Lower leg skin (tissue), 4 donors: ENCODE results near the gene SLC12A4. TPM values are rescaled to one million over a fixed set of nuclear protein-coding genes. Genes with fewer than 3 reads are reported as not detected.

Source experiments
- DNase-seq, 2 donors: peaks; one replicate each; pipeline ENCODE4 v3.0.0-alpha.2; 2019; ENCODE audit warnings: low spot score in 2 of 2
- H3K4me3 ChIP-seq: fragments of 200-600 bp; sonication (generic); 2 replicates; pipeline ENCODE4 v1.5.1; 2017; ENCODE audit warnings: mild to moderate bottlenecking, low read depth; ENCODE audit not compliant: poor library complexity, severe bottlenecking
- POLR2A ChIP-seq, 2 donors: fragments of 450-650 bp; IDR thresholded peaks; one replicate each; pipeline ENCODE4 v1.6.1; 2016 to 2017; ENCODE audit warnings: antibody characterized with exemption in 2 of 2, mild to moderate bottlenecking in 1 of 2, moderate library complexity in 1 of 2
- WGBS, 2 donors: methylation state at CpG; one replicate each; pipeline ENCODE4 v1.1.5; 2018; 5-methylcytosine and 5-hydroxymethylcytosine counted together
- intact Hi-C: fragments of 100-400 bp; cut with DNase I; formaldehyde crosslinking; loops from one replicate; pipeline ENCODE4 v1.15.0; 2023; ENCODE audit warnings: low total_unique reads
- total RNA-seq, 4 donors: library from RNA; depleted of rRNA; stranded (reverse); fragments of >200 nt; gene quantifications; one replicate each; pipeline ENCODE4 v1.1.0, GENCODE V29; 2016
- TF ChIP-seq, protein P1 (sequence below), 3 donors: fragments of 450-650 bp; IDR thresholded peaks; one replicate each; pipeline ENCODE4 v1.5.1; 2016; ENCODE audit warnings: antibody characterized with exemption in 3 of 3, mild to moderate bottlenecking in 3 of 3, moderate library complexity in 2 of 3

Gene SLC12A4
- total RNA-seq, 4 donors from 2014 or later: 31.3 to 74.1 (median 50.9) TPM

DNA sequence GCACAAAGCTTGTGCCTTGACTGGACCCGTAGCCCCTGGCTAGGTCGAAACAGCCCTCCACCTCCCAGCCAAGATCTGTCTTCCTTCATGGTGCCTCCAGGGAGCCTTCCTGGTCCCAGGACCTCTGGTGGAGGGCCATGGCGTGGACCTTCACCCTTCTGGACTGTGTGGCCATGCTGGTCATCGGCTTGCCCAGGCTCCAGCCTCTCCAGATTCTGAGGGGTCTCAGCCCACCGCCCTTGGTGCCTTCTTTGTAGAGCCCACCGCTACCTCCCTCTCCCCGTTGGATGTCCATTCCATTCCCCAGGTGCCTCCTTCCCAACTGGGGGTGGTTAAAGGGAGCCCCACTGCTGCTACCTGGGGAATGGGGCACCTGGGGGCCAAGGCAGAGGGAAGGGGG, 40.3 kb downstream of the SLC12A4 start:
- WGBS, 2 donors: 74 to 78% methylated on average over 7 of the region's 7 CpGs

DNA sequence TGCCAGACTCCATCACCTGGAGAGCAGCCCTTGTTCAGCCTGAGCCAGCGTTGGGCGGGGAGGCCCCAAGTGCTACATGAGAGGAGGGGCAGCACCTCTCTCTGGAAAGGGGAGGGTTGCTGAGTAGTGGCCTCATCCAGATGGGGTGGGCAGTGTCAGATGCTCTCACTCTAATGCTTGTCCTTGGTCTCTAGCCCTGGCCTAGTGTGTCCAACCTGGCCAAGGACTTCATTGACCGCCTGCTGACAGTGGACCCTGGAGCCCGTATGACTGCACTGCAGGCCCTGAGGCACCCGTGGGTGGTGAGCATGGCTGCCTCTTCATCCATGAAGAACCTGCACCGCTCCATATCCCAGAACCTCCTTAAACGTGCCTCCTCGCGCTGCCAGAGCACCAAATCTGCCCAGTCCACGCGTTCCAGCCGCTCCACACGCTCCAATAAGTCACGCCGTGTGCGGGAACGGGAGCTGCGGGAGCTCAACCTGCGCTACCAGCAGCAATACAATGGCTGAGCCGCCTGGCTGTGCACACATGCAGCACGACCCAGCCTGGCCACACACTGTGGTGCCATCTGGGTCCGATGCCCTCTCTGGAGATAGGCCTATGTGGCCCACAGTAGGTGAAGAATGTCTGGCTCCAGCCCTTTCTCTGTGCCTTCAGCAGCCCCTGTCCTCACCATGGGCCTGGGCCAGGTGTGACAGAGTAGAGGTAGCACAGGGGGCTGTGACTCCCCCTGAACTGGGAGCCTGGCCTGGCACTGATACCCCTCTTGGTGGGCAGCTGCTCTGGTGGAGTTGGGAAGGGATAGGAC, 41.1 kb downstream of the SLC12A4 start:
- TF ChIP-seq, protein P1, sequence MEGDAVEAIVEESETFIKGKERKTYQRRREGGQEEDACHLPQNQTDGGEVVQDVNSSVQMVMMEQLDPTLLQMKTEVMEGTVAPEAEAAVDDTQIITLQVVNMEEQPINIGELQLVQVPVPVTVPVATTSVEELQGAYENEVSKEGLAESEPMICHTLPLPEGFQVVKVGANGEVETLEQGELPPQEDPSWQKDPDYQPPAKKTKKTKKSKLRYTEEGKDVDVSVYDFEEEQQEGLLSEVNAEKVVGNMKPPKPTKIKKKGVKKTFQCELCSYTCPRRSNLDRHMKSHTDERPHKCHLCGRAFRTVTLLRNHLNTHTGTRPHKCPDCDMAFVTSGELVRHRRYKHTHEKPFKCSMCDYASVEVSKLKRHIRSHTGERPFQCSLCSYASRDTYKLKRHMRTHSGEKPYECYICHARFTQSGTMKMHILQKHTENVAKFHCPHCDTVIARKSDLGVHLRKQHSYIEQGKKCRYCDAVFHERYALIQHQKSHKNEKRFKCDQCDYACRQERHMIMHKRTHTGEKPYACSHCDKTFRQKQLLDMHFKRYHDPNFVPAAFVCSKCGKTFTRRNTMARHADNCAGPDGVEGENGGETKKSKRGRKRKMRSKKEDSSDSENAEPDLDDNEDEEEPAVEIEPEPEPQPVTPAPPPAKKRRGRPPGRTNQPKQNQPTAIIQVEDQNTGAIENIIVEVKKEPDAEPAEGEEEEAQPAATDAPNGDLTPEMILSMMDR (IDR thresholded peaks at IDR 0.05): no peak
- TF ChIP-seq POLR2A (IDR thresholded peaks at IDR 0.05): no peak
- no peak overlapping the region for H3K4me3 ChIP-seq
- no peak for DNase-seq
- intact Hi-C loops: loop anchor here (5.0 to 10.0 kb wide), 2 partner anchors 45 to 103 kb away; partner anchors contain the start of gene NRN1L
- 87 to 91% methylated on average over 22 of the region's 22 CpGs for WGBS, 2 donors

More for the DNA sequence above, 40.3 kb downstream of the SLC12A4 start:
- TF ChIP-seq POLR2A (IDR thresholded peaks at IDR 0.05): no peak
- TF ChIP-seq, protein P1 (IDR thresholded peaks at IDR 0.05): no peak
- intact Hi-C loops: loop anchor here (5.0 to 10.0 kb wide), 2 partner anchors 46 to 103 kb away; partner anchors contain the start of gene NRN1L
- no peak for DNase-seq
- H3K4me3 ChIP-seq: no peak overlapping the region

DNA sequence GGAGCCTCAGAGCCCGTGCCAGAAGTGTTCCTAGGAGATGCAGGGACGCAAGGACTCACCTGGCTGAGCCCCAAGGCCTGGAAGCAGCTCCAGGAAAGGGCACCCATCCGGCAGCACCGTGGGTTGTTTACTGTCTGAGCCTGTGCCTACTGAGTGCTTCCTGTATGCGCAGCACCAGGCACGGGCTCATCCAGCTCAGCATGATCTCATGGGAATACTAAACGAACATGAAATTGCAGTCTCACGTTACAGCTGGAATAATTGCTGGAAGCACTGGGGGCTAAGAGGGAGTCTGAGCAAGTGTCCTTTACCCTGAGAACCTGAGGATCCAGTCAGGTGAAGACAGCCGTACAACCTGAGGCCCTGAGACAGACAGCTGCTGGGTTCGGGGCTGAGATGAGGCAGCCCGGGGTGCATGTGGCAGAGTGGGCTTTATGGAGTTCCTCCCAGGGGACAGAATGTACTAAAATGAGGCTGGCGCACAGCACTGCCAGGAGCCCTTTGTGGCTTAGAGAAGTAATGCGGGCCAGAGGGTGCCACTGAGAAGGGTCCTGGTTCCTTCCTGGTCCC, 42.2 kb downstream of the SLC12A4 start:
- H3K4me3 ChIP-seq: no peak overlapping the region
- TF ChIP-seq POLR2A (IDR thresholded peaks at IDR 0.05): no peak
- TF ChIP-seq, protein P1 (IDR thresholded peaks at IDR 0.05): no peak
- 34 to 58% methylated on average over 13 of the region's 13 CpGs for WGBS, 2 donors
- DNase-seq: peak in 1 of 2 donors; percentile 86
- intact Hi-C loops: loop anchor here (5.0 to 10.0 kb wide), 2 partner anchors 44 to 101 kb away; partner anchors contain the start of gene NRN1L

GRCh38 chr16:67924140-67924906, 44.1 kb downstream of the SLC12A4 start:
- 87 to 94% methylated on average over 10 of the region's 10 CpGs for WGBS, 2 donors
- no peak for DNase-seq
- H3K4me3 ChIP-seq: no peak overlapping the region
- intact Hi-C loops: loop anchor here (10.0 kb wide), 1 partner anchor 100 kb away; no protein-coding TSS in a partner anchor
- no peak for TF ChIP-seq POLR2A (IDR thresholded peaks at IDR 0.05)
- TF ChIP-seq, protein P1 (IDR thresholded peaks at IDR 0.05): no peak

GRCh38 chr16:67923414-67924116, 44.9 kb downstream of the SLC12A4 start:
- no peak for TF ChIP-seq POLR2A (IDR thresholded peaks at IDR 0.05)
- TF ChIP-seq, protein P1 (IDR thresholded peaks at IDR 0.05): no peak
- 57 to 58% methylated on average over 10 of the region's 10 CpGs for WGBS, 2 donors
- no peak overlapping the region for H3K4me3 ChIP-seq
- intact Hi-C loops: loop anchor here (10.0 kb wide), 1 partner anchor 99 kb away; no protein-coding TSS in a partner anchor
- DNase-seq: no peak
